Lower leg skin (tissue), 3 donors: ENCODE data around the gene GRPR.

ENCODE experiments used
- POLR2A ChIP-seq, 2 donors: fragments of 450-650 bp; IDR thresholded peaks; one replicate each; pipeline ENCODE4 v1.6.1; 2016 to 2017; ENCODE audit warnings: antibody characterized with exemption in 2 of 2, mild to moderate bottlenecking in 1 of 2, moderate library complexity in 1 of 2
- TF ChIP-seq, protein P1 (sequence below), 3 donors: fragments of 450-650 bp; IDR thresholded peaks; one replicate each; pipeline ENCODE4 v1.5.1; 2016; ENCODE audit warnings: antibody characterized with exemption in 3 of 3, mild to moderate bottlenecking in 3 of 3, moderate library complexity in 2 of 3

DNA sequence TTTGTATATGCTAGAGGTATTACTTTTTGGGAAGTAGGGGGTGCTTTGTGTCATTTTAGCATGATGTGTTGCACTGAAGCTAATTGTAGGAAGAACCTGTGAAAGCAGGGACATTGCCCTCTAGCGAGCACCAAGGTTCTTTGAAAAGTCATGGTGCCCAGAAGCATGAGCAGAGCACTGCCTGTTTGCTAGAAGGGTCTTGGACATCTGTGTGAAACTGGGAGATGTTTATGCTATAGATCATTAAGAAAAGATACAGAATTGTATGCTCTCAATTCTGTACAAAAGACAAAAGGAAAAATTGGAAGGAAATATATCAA is 14.7 kb downstream of the GRPR start:
- TF ChIP-seq, protein P1, sequence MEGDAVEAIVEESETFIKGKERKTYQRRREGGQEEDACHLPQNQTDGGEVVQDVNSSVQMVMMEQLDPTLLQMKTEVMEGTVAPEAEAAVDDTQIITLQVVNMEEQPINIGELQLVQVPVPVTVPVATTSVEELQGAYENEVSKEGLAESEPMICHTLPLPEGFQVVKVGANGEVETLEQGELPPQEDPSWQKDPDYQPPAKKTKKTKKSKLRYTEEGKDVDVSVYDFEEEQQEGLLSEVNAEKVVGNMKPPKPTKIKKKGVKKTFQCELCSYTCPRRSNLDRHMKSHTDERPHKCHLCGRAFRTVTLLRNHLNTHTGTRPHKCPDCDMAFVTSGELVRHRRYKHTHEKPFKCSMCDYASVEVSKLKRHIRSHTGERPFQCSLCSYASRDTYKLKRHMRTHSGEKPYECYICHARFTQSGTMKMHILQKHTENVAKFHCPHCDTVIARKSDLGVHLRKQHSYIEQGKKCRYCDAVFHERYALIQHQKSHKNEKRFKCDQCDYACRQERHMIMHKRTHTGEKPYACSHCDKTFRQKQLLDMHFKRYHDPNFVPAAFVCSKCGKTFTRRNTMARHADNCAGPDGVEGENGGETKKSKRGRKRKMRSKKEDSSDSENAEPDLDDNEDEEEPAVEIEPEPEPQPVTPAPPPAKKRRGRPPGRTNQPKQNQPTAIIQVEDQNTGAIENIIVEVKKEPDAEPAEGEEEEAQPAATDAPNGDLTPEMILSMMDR (IDR thresholded peaks at IDR 0.05), result no peak
- TF ChIP-seq POLR2A (IDR thresholded peaks at IDR 0.05), result no peak
